Measurements from ENCODE around the gene LPGAT1.

GRCh38 chr1:211797994-211798393 is 32.6 kb downstream of the LPGAT1 start:
- TF ChIP-seq CTCF (conservative IDR thresholded peaks at IDR 0.05; ENCODE audit: low read depth, low read length) (no peak), EZH2 (IDR thresholded peaks at IDR 0.05; ENCODE audit: low read length, unreplicated experiment) (no peak), EZH2phosphoT487 (IDR thresholded peaks at IDR 0.05; ENCODE audit: borderline replicate concordance, low read length) (no peak)

Measured in PC-3 (cell line).